GM12892 (cell line): ENCODE data around the gene KITLG.

Source experiments
- POLR2A ChIP-seq: IDR thresholded peaks from 2 replicates; pipeline ENCODE4 v1.6.1; 2011; ENCODE audit warnings: low read depth, low read length, control low read depth
- POLR2AphosphoS5 ChIP-seq: IDR thresholded peaks from 2 replicates; pipeline ENCODE4 v1.6.1; 2011; ENCODE audit warnings: low read depth, low read length, control low read depth
- TAF1 ChIP-seq: IDR thresholded peaks from 2 replicates; pipeline ENCODE4 v1.6.1; 2011; ENCODE audit warnings: low read depth, mild to moderate bottlenecking, control low read depth, low read length, borderline replicate concordance

GRCh38 chr12:88556213-88556774, 24.0 kb downstream of the KITLG start:
- TF ChIP-seq TAF1: no peak
- TF ChIP-seq POLR2A: no peak
- no peak for TF ChIP-seq POLR2AphosphoS5
